GM23248 (cell line): ENCODE results near the gene ADCY7.

Experiments
- EZH2 ChIP-seq: fragments of 200-600 bp; sonication (generic); IDR thresholded peaks from 2 replicates; pipeline ENCODE4 v1.6.1; 2018; ENCODE audit warnings: antibody characterized with exemption, mild to moderate bottlenecking; ENCODE audit not compliant: insufficient read depth, poor library complexity, severe bottlenecking
- EZH2phosphoT487 ChIP-seq: fragments of 200-600 bp; sonication (generic); IDR thresholded peaks from 2 replicates; pipeline ENCODE4 v1.6.1; 2018; ENCODE audit warnings: antibody characterized with exemption, moderate library complexity, mild to moderate bottlenecking, low read depth; ENCODE audit not compliant: insufficient read depth

- TF ChIP-seq EZH2 (no peak), EZH2phosphoT487 (no peak)
These were observed 21.6 kb upstream of the ADCY7 start for GRCh38 chr16:50244504-50245416.
